Activated CD8-positive, alpha-beta memory T cell treated with anti-CD3 and anti-CD28 coated beads for 4 hours (primary cell): ENCODE measurements around the gene KIF1A.
"Not testable (repeated sequence)": the region's sequence is repeated elsewhere in the genome, so short reads cannot be mapped to it uniquely, and the experiment has no call there.

ENCODE experiments used
- DNase-seq, 2 donors: peaks; one replicate each; pipeline ENCODE4 v3.0.0-alpha.2; 2020; ENCODE audit warnings: low read depth in 2 of 2

KIF1A gene

DNA sequence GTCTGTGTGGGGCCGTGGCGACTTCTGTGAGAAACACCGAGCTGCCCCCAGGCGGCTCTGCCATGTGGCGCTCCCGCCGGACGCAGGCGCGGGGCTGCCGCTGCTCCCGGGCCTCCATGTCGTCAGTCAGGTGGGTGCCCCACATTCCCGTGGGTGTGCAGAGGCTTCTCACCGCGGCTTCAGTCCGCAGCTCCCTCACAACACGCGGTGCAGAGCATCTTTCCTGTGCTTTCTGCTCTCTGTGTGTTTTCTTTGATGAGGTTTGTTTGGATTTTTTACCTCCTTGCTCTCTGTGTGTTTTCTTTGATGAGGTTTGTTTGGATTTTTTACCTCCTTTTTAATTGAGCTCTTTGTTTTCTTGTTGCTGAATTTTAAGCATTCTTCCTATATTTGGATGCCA, 115.4 kb downstream of the KIF1A start:
- no peak for DNase-seq

- DNase-seq: no peak
Observed at GRCh38 chr2:240703417-240704341, 116.3 kb downstream of the KIF1A start.

DNA sequence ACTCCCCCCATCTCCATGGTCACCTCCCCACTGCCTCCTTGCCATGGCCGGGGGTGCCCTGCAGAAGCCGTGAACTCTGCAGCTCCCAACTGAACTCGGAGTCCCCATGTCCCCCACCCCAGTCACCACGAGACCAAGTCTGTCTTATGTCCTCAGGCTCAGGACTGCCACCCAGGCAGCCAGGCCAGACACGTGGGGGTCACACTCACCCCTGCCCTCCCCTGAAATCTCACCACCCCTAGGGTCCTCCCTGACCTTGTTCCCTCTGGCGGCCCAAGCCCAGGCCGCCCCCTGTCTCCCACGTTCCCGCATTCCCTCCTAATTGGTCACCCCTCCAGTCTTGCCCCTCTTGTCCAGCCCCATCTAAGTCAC, 117.4 kb downstream of the KIF1A start:
- DNase-seq: no peak

GRCh38 chr2:240701736-240702639, 118.0 kb downstream of the KIF1A start:
- no peak for DNase-seq

GRCh38 chr2:240701091-240701735, 118.8 kb downstream of the KIF1A start:
- DNase-seq: no peak

DNA sequence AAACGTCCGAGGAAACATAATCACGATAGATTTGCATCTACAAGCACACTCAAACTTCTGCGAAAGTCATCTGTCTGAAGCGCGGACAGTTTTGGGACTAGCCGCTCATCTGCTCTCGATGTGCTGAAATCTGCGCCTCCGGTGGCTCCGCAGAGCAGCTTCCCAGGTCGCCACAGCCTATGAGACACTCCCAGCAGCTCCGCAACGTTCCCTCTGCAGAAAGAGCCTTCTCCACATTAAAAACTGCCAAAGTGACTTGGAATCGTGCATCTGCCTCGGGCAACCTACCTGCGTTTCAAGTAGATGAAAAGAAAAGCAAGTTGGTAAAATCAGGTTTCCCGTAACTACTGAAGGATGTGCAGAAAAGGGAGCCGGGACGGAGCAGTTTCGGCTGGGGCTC, 119.4 kb downstream of the KIF1A start:
- DNase-seq: not testable (repeated sequence)

DNA sequence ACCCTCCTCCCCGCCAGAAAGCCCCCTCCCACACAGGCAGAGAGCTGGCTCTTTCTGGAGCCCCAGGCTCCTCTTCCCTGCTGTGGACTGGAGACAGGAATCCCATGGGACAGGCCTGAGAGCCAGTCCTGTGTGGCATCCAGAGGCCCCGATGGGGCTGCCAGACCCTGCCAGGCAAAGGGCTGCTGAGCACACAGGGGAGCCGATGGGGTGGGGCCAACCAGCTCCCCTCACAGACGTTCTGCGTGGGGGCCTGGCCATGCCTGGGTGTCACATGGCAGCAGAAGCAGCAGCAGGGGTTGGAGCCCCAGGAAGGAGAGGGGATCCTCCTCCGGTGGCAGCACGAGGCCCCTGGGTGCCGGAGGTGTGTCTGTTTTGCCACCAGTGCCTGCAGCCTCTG, 120.2 kb downstream of the KIF1A start:
- DNase-seq: not testable (repeated sequence)

DNA sequence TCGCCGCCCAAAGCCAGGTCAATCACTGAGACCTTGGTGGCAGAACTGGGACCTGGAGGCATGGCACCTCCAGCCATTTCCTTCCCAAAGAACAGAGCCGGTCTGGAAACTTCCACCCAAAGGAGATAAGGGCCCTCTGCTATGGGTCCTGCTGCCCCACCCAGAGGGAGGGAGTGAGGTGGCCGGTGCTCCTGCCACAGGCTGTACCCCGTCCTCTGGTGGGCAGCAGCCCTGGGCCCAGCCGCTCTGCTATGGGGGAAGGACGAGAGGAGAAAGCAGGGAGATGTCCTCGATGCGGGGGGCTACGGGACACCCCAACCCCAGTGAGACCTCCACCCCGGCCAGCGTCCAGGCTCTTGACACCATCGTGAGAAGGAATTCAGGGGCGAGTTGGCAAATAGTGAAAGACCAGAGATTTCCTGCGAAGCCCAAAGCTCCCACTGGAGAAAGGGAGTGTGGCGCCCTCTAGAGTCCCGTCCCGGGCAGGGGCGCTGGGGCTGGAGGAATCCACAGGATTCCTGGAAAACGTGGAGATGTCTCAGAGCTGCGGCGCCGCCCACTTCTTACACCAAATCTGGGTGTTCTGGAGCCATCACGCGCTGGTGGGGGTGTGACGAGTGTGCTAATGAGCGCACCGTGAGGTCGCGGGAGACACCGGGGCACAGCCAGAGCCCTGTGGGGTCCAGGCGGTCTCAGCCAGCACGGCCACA, 121.0 kb downstream of the KIF1A start:
- DNase-seq: not testable (repeated sequence)

DNA sequence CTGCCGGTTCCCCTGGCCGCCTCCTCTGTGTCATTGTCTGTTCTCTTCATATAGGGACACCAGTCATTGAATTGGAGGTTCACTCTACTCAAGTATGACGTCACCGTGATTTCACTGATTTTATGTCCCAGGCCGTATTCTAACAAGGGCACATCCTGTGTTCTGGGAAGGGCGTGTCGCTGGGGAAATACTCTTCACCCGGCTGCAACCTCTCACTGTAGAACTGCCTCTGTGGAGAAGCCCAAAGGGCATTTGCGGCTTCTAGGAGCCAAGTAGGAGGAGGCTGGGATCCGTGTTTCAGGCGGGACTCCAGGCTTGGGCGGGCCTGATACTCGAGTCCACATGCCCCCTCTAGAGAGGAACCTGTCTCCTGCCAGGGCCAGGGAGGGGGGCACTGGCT, 123.5 kb downstream of the KIF1A start:
- DNase-seq: not testable (repeated sequence)

DNA sequence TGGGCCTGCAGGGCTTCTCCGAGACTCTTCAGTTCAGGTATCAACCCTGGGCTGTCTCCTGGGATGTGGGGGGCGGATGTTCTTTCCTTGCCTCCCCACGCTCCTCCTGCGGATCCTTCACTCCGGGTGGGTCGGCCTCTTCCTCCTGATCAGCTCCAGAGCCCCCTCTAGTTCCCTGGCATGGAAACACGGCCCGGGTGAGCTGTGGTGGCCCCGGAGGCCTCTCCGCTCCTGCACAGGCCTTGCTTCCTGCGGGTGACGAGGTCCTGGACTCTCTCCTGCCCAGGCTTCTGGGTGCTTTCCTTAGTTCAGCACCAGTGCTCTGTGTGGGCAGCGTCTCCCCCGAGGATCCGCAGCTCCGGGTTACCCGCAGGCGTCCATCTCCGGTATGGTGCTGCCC, 124.4 kb downstream of the KIF1A start:
- DNase-seq: not testable (repeated sequence)

- not testable (repeated sequence) for DNase-seq
Observed at GRCh38 chr2:240694304-240694703, 125.7 kb downstream of the KIF1A start.

DNA sequence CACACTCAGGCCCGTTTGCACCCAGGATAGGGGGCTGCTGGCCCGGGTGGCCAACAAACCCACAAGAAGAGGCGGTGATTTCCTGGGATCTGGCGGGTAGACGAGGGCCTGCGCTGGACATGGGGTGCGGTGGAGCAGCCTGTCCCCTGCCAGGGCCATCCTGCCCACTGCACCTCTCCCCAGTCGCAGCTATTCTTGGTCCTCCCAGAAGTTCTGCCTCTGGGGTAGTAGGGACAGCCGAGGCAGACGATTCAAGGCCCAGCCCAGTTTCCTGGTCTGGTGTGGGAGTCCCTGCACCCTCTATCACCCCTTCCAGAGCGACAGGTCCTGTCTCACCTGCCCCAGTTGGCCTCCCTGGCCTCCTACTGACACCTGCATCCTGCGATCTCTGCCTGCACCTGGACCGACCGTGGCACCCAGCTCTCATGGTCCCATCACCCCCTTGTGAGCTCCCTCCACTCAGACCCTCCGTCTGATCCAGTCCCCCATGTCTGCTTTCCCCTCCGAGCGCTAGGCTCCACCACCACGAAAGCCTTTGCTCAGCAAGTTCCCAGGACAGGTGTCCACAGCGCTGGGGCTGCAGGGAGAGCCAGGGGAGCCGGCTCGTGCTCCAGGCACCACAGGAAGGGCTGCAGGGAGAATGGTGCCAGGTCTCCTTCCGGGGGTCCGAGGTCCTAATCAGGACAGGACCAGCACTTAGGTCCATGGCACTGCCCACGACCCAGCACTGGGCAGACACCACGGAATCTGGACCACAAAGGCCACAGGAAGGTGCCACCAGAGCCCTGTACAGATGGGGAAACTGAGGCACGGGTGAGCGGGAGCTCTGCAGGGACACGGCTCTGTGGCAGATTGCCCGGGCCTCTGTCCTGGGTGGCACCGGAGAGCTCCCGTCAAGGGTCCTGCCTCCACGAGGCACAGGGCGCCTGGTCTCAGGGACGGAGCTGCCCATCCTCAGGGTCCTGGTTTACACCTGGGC, 127.1 kb downstream of the KIF1A start:
- DNase-seq: not testable (repeated sequence)

- not testable (repeated sequence) for DNase-seq
Observed at GRCh38 chr2:240691631-240692420, 128.2 kb downstream of the KIF1A start, which contains the start of gene AQP12A. TSS of gene AQP12A (plus strand) at chr2:240691866. CDS start at chr2:240691914, 48 bp downstream.

GRCh38 chr2:240691075-240691427, 129.0 kb downstream of the KIF1A start:
- DNase-seq: not testable (repeated sequence)

DNA sequence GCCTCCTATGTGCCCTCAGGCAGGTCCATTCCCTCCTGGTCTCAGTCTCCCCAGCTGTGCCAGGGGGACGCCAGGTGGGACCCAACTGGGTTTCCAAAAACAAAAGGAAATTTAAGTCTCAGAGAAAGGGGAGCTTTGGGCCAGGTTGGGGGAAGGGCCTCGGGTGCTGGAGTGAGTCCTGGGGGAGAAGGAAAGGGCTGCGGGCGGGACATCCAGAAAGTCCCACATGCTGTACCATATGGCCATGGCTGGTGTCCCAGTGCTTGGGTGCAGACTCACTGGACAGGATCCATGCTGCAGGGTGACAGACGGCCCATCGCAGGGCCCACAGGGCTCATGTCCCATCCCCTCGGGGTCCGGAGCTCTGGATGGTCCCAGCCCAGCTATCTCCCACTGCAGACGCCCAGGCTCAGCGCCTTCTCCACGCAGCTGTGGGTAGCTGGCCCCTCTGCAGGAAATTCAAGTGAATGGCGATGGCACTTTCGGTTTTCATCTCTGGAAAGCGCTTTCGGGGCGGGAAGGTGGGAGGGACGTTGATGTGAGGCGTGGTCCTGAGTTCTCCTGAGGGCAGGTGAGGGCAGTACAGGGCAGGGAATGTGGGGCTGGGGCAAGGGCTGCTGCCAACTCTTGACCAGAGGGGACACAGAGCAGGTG, 129.5 kb downstream of the KIF1A start:
- not testable (repeated sequence) for DNase-seq

DNA sequence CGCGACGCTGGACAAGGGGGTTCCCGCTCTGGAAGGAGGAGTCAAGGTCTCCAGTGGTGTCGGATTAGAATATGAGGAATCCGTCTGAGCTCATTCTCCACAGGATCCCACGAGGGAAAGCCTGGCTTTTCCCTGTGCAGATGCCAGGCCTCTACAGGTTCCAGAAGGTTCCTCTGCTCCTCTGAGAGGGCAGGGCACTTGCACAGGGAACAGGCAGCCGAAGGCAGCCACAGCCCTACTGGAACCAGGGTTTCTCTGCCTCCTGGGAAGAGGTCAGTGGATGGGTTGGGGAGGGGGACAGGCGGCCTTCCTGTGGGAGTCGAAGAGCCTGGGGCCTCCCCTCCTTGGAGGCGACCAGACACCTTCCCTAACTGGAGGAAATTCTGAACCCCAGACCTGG, 130.0 kb downstream of the KIF1A start:
- no peak for DNase-seq

GRCh38 chr2:240688553-240688919, 131.5 kb downstream of the KIF1A start:
- no peak for DNase-seq

GRCh38 chr2:240687741-240688552, 132.1 kb downstream of the KIF1A start:
- DNase-seq: no peak
